A673 (cell line): ENCODE results near the gene HOXD9. TPM values are rescaled to one million over a fixed set of nuclear protein-coding genes. Genes with fewer than 3 reads are reported as not detected.

Source experiments
- BruUV-seq: library from RNA; stranded (reverse); fragments of 400-500 nt; replicated peaks from 2 replicates; lab custom pipeline; 2021; lab: Mats Ljungman, UMichigan
- CTCF ChIA-PET: fragments of 300-600 bp; sonication (Branson Sonifier 250); formaldehyde crosslinking; loops from one replicate; lab custom pipeline; 2022; ENCODE audit warnings: antibody characterized with exemption; lab: Charles Lee
- POLR2A ChIA-PET: fragments of 300-600 bp; sonication (Branson Sonifier 250); formaldehyde crosslinking; loops from one replicate; lab custom pipeline; 2022; ENCODE audit warnings: antibody characterized with exemption; ENCODE audit not compliant: low non-redundant PET; lab: Charles Lee
- DNase-seq: peaks from one replicate; pipeline ENCODE4 v3.0.0-alpha.2; 2015; ENCODE audit warnings: low spot score
- H3K27ac ChIP-seq: fragments of 200-600 bp; sonication (generic); 2 replicates; pipeline ENCODE4 v1.5.1; 2016; ENCODE audit warnings: mixed run types, low read depth, mild to moderate bottlenecking, mixed read lengths, antibody characterized with exemption, low read length; ENCODE audit not compliant: poor library complexity, severe bottlenecking
- H3K27me3 ChIP-seq: fragments of 200-600 bp; sonication (generic); replicated peaks from 2 replicates; pipeline ENCODE4 v1.6.1; 2017; ENCODE audit warnings: mixed run types, low read depth, mild to moderate bottlenecking, mixed read lengths, antibody characterized with exemption, low read length; ENCODE audit not compliant: insufficient read depth, poor library complexity
- H3K36me3 ChIP-seq: fragments of 200-600 bp; sonication (generic); 2 replicates; pipeline ENCODE4 v1.6.1; 2016; ENCODE audit warnings: mixed run types, mild to moderate bottlenecking, mixed read lengths, antibody characterized with exemption, low read length; ENCODE audit not compliant: insufficient read depth, poor library complexity, severe bottlenecking
- H3K4me1 ChIP-seq: fragments of 200-600 bp; sonication (generic); 2 replicates; pipeline ENCODE4 v1.6.1; 2017; ENCODE audit warnings: mixed run types, mild to moderate bottlenecking, mixed read lengths, antibody characterized with exemption, low read length; ENCODE audit not compliant: insufficient read depth, poor library complexity, severe bottlenecking
- H3K4me3 ChIP-seq: fragments of 200-600 bp; sonication (generic); 2 replicates; pipeline ENCODE4 v1.5.1; 2016; ENCODE audit warnings: low read depth, mixed run types, mild to moderate bottlenecking, mixed read lengths, low read length; ENCODE audit not compliant: poor library complexity, severe bottlenecking
- H3K9me3 ChIP-seq: fragments of 200-600 bp; sonication (generic); 2 replicates; pipeline ENCODE4 v1.6.1; 2016; ENCODE audit warnings: mixed run types, low read depth, mild to moderate bottlenecking, mixed read lengths, antibody characterized with exemption, low read length; ENCODE audit not compliant: poor library complexity, severe bottlenecking
- CTCF ChIP-seq: fragments of 300-800, 200-600 bp; sonication (generic); conservative IDR thresholded peaks from 2 replicates; pipeline ENCODE4 v1.5.1; 2017; ENCODE audit warnings: low read depth, mild to moderate bottlenecking, antibody characterized with exemption, low read length, moderate library complexity, mixed read lengths
- EZH2 ChIP-seq: fragments of 200-600 bp; sonication (generic); IDR thresholded peaks from 2 replicates; pipeline ENCODE4 v1.6.1; 2017; ENCODE audit warnings: borderline replicate concordance, low read depth, mild to moderate bottlenecking, mixed read lengths, antibody characterized with exemption, low read length; ENCODE audit not compliant: poor library complexity, severe bottlenecking
- intact Hi-C: fragments of 100-400 bp; cut with micrococcal nuclease; formaldehyde crosslinking; loops from one replicate; pipeline ENCODE4 v1.10.0; 2022; ENCODE audit not compliant: unreplicated experiment
- total RNA-seq: library from RNA; stranded (reverse); gene quantifications from 2 replicates; pipeline ENCODE4 v1.2.3, GENCODE V29; 2021

HOXD9 gene
- total RNA-seq, 1 experiment from 2014 or later, result 63.0 TPM

- ChIA-PET CTCF (no interaction called here), POLR2A (no interaction called here)
- peak overlapping the region; percentile 98 for H3K27ac ChIP-seq
These were observed 14.7 kb downstream of the HOXD9 start for GRCh38 chr2:176137252-176137580.

GRCh38 chr2:176137906-176138305 lies 15.4 kb downstream of the HOXD9 start:
- Histone ChIP-seq H3K9me3 (no peaks in the 10 kb centered on the region), H3K36me3 (peaks cover 5% of the 10 kb centered on the region), H3K27ac (peak overlapping the region; percentile 98), H3K27me3 (no peaks in the 10 kb centered on the region), H3K4me3 (peak overlapping the region; percentile 85), H3K4me1 (peaks cover 46% of the 10 kb centered on the region)
- ChIA-PET POLR2A (no interaction called here), CTCF (interaction anchor here (4.2 kb wide), 1 partner anchor 317 kb away, joined by 35 read pairs; no protein-coding TSS in a partner anchor)
- DNase-seq, result peak; percentile 49
- TF ChIP-seq EZH2 (no peak), CTCF (no peak)
- BruUV-seq, result no TSS peak
- intact Hi-C loops, result loop anchor here (5.0 kb wide), 1 partner anchor 679 kb away; no protein-coding TSS in a partner anchor

More at GRCh38 chr2:176137252-176137580, 14.7 kb downstream of the HOXD9 start:
- no TSS peak for BruUV-seq
- Histone ChIP-seq H3K36me3 (peaks cover 5% of the 10 kb centered on the region), H3K27me3 (no peaks in the 10 kb centered on the region), H3K4me3 (peak overlapping the region; percentile 85), H3K9me3 (no peaks in the 10 kb centered on the region), H3K4me1 (peaks cover 48% of the 10 kb centered on the region)
- no peak for DNase-seq
- intact Hi-C loops, result loop anchor here (5.0 kb wide), 1 partner anchor 680 kb away; no protein-coding TSS in a partner anchor
- TF ChIP-seq CTCF (no peak), EZH2 (no peak)

GRCh38 chr2:176138526-176138922 lies 16.0 kb downstream of the HOXD9 start:
- POLR2A ChIA-PET, result no interaction called here
- H3K4me3 ChIP-seq, result peak overlapping the region; percentile 85
- H3K9me3 ChIP-seq, result no peaks in the 10 kb centered on the region
- TF ChIP-seq CTCF, result no peak
- TF ChIP-seq EZH2, result no peak
- peak; percentile 75 for DNase-seq
- no peaks in the 10 kb centered on the region for H3K27me3 ChIP-seq
- TSS peak; percentile 27 for BruUV-seq
- peaks cover 5% of the 10 kb centered on the region for H3K36me3 ChIP-seq
- intact Hi-C loops, result loop anchor here (5.0 kb wide), 1 partner anchor 679 kb away; no protein-coding TSS in a partner anchor
- CTCF ChIA-PET, result interaction anchor here (1.0 to 4.2 kb wide), 5 partner anchors 8 to 416 kb away, joined by 3 to 35 read pairs (median 5); no protein-coding TSS in a partner anchor
- H3K4me1 ChIP-seq, result peaks cover 39% of the 10 kb centered on the region
- H3K27ac ChIP-seq, result peak overlapping the region; percentile 98
